HG03025 (cell line): ENCODE results near the gene WFDC1.

ENCODE experiments used
- ATAC-seq: cut with Tn5 transposase; IDR thresholded peaks from one replicate; pipeline ENCODE4 v1.9.1; 2021; ENCODE audit warnings: mild to moderate bottlenecking, moderate library complexity; ENCODE audit not compliant: unreplicated experiment, low FRiP score

WFDC1 gene

GRCh38 chr16:84369938-84370627, 75.4 kb downstream of the WFDC1 start:
- no peak for ATAC-seq

- no peak for ATAC-seq
These were observed 76.3 kb downstream of the WFDC1 start for GRCh38 chr16:84370723-84371552.

- no peak for ATAC-seq
These were observed 76.8 kb downstream of the WFDC1 start for GRCh38 chr16:84371553-84371865.

DNA sequence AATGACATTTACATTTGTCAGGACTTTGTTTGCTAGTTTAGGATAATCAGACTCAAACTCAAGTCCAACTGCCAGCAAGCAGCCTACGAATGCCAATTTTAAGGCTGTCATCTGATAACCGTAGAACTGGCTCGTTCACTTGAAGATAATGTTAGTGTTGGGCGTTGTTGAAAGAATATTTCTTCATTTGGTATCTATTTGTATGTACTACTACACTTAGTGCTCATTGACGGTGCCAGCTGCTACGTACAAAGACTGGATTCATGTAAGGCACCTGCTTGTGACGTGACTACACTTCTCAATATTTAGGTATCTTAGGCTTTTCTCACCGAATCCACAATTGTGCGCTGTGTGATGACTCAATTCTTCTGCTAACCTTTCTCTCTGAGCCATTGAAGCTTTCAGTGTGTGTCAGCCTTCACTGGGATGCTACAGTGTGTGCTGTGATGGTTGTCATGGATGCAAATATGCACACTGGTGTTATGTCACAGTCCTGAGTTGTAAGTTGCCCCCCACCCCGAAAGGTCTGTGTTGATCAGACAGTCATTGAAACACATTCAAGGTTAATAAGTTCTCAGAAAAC, 79.3 kb downstream of the WFDC1 start:
- ATAC-seq, result no peak

DNA sequence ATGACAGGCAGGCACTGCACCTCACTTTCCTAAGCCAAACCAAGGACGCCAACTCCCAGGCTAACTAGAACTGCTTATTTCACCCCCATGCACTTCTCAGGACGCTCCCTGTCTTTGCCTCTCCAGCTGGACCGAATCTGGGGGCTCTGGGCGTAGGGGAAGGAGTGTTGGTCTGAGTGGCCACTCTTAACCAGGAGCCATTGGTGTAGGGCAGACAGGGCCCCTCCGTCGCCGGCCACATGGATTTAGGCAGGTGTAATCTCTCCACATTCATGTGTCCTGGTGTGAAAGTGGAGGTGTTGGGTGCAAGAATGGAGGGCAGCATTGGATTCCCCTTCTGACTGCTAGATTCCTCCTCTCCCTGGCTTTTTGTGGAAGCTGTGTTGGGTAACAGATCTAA, 83.4 kb downstream of the WFDC1 start:
- no peak for ATAC-seq

DNA sequence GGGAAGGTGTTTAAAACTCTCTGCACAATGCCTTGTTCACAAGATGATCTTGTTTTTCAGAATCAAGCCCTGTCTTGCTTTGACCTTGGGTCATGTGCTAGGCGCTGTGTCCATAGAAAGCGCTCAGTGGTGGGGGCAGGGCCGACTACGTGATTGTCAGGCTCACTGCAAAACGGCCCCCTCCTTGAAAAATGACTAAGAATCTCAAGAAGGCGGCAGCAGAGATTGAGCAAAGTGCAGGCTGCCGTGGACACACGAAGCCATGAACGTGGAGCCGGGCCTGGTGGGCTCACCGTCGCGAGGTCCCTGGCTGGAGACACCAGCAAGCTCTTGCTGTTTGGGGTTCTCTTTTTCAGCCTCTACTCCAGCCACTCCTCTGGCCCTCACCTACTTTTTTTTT, 83.9 kb downstream of the WFDC1 start:
- no peak for ATAC-seq

DNA sequence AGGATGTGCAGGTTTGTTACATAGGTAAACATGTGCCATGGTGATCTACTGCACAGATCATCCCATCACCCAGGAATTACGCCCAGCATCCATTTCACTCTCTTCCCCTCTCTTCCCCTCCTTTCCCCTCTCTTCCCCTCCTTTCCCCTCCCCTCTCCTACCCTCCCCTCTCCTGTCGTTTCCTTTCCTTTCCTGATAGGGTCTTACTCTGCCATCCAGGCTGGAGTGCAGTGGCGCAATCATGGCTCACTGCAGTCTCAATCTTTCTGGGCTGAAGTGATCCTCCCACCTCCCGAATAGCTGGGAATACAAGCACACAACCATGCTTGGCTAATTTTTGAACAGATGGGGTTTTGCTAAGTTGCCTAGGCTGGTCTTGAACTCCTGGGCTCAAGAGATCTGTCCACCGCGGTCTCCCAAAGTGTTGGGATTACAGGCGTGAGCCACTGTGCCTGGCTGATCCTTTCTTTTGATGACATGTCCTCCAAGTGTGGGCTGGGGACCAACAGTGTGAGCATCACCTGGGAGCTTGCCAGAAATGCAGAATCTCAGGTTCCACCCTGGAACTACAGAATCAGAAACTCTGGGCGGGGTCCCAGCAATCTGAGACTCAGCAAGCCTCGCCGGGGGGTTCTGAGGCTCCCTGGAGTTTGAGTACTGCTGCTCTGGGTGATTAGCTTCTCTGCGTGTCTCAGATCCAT, 84.5 kb downstream of the WFDC1 start:
- ATAC-seq, result no peak
